Sigmoid colon (tissue), 7 donors: ENCODE measurements around the gene UST. TPM values are rescaled to one million over a fixed set of nuclear protein-coding genes. Genes with fewer than 3 reads are reported as not detected.

ENCODE experiments used
- DNase-seq: peaks from one replicate; pipeline ENCODE4 v3.0.0-alpha.2; 2019
- H3K27ac ChIP-seq, 4 donors: fragments of 200-600 bp; sonication (generic); one replicate each; pipeline ENCODE4 v1.5.1; 2016 to 2019; ENCODE audit warnings: mild to moderate bottlenecking in 1 of 4
- H3K27me3 ChIP-seq, 3 donors: fragments of 200-600 bp; sonication (generic); one replicate each; pipeline ENCODE4 v1.5.1; 2019; ENCODE audit warnings: mild to moderate bottlenecking in 1 of 3
- H3K36me3 ChIP-seq, 4 donors: fragments of 200-600 bp; sonication (generic); one replicate each; pipeline ENCODE4 v1.5.1; 2016 to 2019
- H3K4me1 ChIP-seq, 4 donors: fragments of 200-600 bp; sonication (generic); one replicate each; pipeline ENCODE4 v1.5.1; 2017 to 2019
- H3K4me3 ChIP-seq, 4 donors: fragments of 200-600 bp; sonication (generic); one replicate each; pipeline ENCODE4 v1.5.1; 2017 to 2019; ENCODE audit warnings: mild to moderate bottlenecking in 2 of 4, moderate library complexity in 1 of 4
- H3K9me3 ChIP-seq, 4 donors: fragments of 200-600 bp in 3 of 4; sonication (generic) in 3 of 4; one replicate each; pipeline versions ENCODE4 v1.5.1 to v1.6.1; 2013 to 2019
- EP300 ChIP-seq, 4 donors: sonication (generic); formaldehyde crosslinking; IDR thresholded peaks; one replicate each; pipeline ENCODE4 v1.6.1; 2017; ENCODE audit warnings: antibody characterized with exemption in 4 of 4
- POLR2A ChIP-seq, 2 donors: fragments of 450-650 bp; IDR thresholded peaks; one replicate each; pipeline ENCODE4 v1.6.1; 2016; ENCODE audit warnings: antibody characterized with exemption in 2 of 2, mild to moderate bottlenecking in 2 of 2, moderate library complexity in 2 of 2
- POLR2AphosphoS5 ChIP-seq, 4 donors: sonication (generic); formaldehyde crosslinking; IDR thresholded peaks; one replicate each; pipeline ENCODE4 v1.6.1; 2017; ENCODE audit warnings: antibody characterized with exemption in 4 of 4
- WGBS, 2 donors: extraction: QIAGEN DNeasy Blood & Tissue Kit; methylation state at CpG; one replicate each; pipeline ENCODE4 v1.1.7; 2013; 5-methylcytosine and 5-hydroxymethylcytosine counted together
- intact Hi-C: fragments of 100-400 bp; cut with DNase I; formaldehyde crosslinking; loops from one replicate; pipeline ENCODE4 v1.15.1; 2023
- polyA plus RNA-seq, 3 donors: library from polyadenylated mRNA; stranded (reverse); fragments of 200-250 nt; gene quantifications; one replicate each; pipeline ENCODE4 v1.2.3, GENCODE V29; 2013
- total RNA-seq, 4 donors: library from RNA; depleted of rRNA; stranded (reverse); fragments of >200 nt; gene quantifications; one replicate each; pipeline ENCODE4 v1.1.0, GENCODE V29; 2016
- TF ChIP-seq, protein P1 (sequence below), 4 experiments: fragments of 450-650 bp in 3 of 4; fragments of 200-600 bp in 1 of 4; IDR thresholded peaks; one replicate each; pipeline ENCODE4 v1.5.1; 2016 to 2019; ENCODE audit warnings: antibody characterized with exemption in 4 of 4, mild to moderate bottlenecking in 3 of 4, moderate library complexity in 2 of 4
- donor health status: healthy with polysubstance abuse.
- donor health status: Bipolar disorder and iron deficiency.
- donor health status: healthy.

The UST gene
- total and polyA plus RNA-seq, 7 donors = 0.46 to 35.2 (median 21.8) TPM

DNA sequence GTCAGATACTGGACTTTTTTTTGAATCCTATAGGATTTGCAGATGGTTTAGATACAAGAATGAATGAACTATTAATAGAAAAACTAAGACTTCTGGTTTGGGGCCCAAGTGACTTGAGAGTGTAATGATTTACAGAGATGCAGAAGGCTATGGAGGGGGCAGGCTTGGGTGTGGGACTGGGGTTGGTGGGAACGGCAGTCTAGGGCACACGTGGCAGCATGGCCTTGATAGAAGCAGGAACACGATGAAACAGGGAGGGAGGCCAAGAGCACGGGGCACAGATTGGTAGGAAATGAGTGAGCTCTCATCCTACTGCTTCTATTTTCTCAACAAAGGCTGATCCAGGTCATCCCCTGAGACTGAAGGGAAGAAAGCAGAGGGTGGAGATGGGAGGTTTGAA is 3.4 kb upstream of the UST start:
- H3K27ac ChIP-seq = no peak overlapping the region
- H3K36me3 ChIP-seq = no peaks in the 10 kb centered on the region
- H3K4me3 ChIP-seq = no peak overlapping the region
- H3K27me3 ChIP-seq = no peaks in the 10 kb centered on the region
- DNase-seq = no peak
- H3K9me3 ChIP-seq = no peaks in the 10 kb centered on the region
- 33 to 73% methylated on average over 4 of the region's 4 CpGs for WGBS, 2 donors
- intact Hi-C loops = no loop called here
- TF ChIP-seq, protein P1, sequence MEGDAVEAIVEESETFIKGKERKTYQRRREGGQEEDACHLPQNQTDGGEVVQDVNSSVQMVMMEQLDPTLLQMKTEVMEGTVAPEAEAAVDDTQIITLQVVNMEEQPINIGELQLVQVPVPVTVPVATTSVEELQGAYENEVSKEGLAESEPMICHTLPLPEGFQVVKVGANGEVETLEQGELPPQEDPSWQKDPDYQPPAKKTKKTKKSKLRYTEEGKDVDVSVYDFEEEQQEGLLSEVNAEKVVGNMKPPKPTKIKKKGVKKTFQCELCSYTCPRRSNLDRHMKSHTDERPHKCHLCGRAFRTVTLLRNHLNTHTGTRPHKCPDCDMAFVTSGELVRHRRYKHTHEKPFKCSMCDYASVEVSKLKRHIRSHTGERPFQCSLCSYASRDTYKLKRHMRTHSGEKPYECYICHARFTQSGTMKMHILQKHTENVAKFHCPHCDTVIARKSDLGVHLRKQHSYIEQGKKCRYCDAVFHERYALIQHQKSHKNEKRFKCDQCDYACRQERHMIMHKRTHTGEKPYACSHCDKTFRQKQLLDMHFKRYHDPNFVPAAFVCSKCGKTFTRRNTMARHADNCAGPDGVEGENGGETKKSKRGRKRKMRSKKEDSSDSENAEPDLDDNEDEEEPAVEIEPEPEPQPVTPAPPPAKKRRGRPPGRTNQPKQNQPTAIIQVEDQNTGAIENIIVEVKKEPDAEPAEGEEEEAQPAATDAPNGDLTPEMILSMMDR (IDR thresholded peaks at IDR 0.05) = no peak
- no peak for TF ChIP-seq POLR2A (IDR thresholded peaks at IDR 0.05)
- no peak for TF ChIP-seq POLR2AphosphoS5 (IDR thresholded peaks at IDR 0.05)
- TF ChIP-seq EP300 (IDR thresholded peaks at IDR 0.05) = no peak
- peaks cover 0 to 16% (median 7%) of the 10 kb centered on the region in 4 donors for H3K4me1 ChIP-seq

DNA sequence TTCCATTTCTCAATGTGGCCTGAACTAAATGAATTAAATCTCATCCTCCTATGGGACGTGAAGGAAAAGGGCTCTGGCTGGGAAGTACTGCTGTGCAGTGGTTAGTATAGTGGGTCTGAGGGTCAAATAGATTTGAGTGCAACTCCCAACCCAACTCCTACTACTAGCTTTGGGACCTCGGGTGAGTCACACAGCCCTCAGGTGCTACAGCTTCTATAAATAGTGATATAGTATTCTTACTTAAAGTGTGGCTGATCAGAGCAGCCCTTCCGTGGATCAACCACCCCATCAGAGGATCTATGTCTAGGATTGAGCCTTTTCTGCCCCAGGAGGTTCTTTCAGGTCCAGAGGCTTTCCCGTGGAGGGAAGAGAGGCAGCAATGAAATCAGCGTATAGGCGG is 904 bp upstream of the UST start:
- H3K27ac ChIP-seq = peak overlapping the region; percentile 88 to 98 (median 90)
- H3K4me1 ChIP-seq = peaks cover 0 to 25% (median 15%) of the 10 kb centered on the region in 4 donors
- H3K9me3 ChIP-seq = no peaks in the 10 kb centered on the region
- DNase-seq = no peak
- 14 to 20% methylated on average over 6 of the region's 6 CpGs for WGBS, 2 donors
- intact Hi-C loops = loop anchor here (2.0 to 5.0 kb wide), 3 partner anchors 134 to 205 kb away; no protein-coding TSS in a partner anchor
- no peaks in the 10 kb centered on the region for H3K27me3 ChIP-seq
- H3K4me3 ChIP-seq = peak overlapping the region; percentile 69 to 94 (median 92)
- no peaks in the 10 kb centered on the region for H3K36me3 ChIP-seq
- TF ChIP-seq EP300 (IDR thresholded peaks at IDR 0.05) (no peak), POLR2A (IDR thresholded peaks at IDR 0.05) (no peak)
- TF ChIP-seq, protein P1 (IDR thresholded peaks at IDR 0.05) = no peak

DNA sequence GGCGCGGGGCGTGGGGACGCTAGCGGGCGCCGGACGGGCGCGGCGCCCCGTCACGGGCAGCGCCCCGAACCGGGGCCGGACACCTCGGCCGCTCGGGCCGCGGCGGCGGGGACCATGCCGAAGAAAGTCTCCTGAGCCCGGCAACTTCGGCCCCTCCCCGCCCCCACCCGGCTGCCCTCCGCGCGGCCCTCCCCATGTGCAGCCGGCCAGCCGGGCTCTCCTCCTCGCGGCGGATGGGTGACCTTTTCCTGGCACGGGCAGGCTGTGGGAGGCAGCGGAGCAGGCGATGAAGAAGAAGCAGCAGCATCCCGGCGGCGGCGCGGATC is 278 bp downstream of the UST start:
- TF ChIP-seq, protein P1 (IDR thresholded peaks at IDR 0.05) = no peak
- TF ChIP-seq POLR2AphosphoS5 (IDR thresholded peaks at IDR 0.05) (no peak), EP300 (IDR thresholded peaks at IDR 0.05) (no peak), POLR2A (IDR thresholded peaks at IDR 0.05) (no peak)
- Histone ChIP-seq H3K9me3 (no peaks in the 10 kb centered on the region), H3K4me3 (peak overlapping the region; percentile 69 to 94 (median 92)), H3K4me1 (peaks cover 0 to 25% (median 15%) of the 10 kb centered on the region in 4 donors), H3K27me3 (no peaks in the 10 kb centered on the region), H3K36me3 (no peaks in the 10 kb centered on the region), H3K27ac (peak overlapping the region; percentile 88 to 98 (median 90))
- WGBS, 2 donors = 0% methylated on average over 45 of the region's 45 CpGs
- intact Hi-C loops = loop anchor here (2.0 to 5.0 kb wide), 3 partner anchors 135 to 204 kb away; no protein-coding TSS in a partner anchor
- peak; percentile 83 for DNase-seq

DNA sequence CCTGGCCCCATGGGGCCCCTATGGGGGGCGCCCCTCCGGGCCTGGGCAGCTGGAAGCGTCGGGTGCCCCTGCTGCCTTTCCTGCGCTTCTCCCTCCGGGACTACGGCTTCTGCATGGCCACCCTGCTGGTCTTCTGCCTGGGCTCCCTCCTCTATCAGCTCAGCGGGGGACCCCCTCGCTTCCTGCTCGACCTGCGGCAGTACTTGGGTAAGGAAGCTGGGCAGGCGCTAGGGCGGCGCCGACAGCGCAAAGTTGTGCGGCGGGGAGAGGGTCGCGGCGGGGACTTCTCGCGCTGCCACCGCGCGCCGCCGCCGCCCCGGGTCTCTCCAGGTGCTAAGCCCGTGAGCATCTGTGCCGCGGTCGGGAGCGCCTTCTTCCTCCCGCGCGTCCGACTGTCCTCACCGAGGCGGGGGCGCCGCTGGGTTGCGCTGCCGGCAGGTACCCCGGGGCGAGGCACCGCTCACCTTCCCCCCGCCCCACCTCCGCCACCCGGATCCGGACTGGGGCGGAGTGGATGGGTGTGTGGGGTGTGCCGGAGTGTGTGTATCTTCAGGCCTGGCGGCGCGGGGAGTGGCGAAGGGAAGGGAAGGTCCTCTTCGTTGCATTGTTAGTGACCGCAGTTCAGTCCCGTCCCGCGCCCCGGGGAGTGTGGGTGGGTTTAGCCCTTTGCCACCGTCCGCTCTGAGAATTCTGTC is 788 bp downstream of the UST start:
- Histone ChIP-seq H3K9me3 (no peaks in the 10 kb centered on the region), H3K27me3 (no peaks in the 10 kb centered on the region), H3K4me1 (peaks cover 0 to 25% (median 15%) of the 10 kb centered on the region in 4 donors), H3K27ac (peak overlapping the region; percentile 88 to 98 (median 90)), H3K4me3 (peak overlapping the region; percentile 69 to 94 (median 92)), H3K36me3 (no peaks in the 10 kb centered on the region)
- no peak for TF ChIP-seq EP300 (IDR thresholded peaks at IDR 0.05)
- peak in 2 of 4 donors; percentile 17 to 29 for TF ChIP-seq POLR2AphosphoS5 (IDR thresholded peaks at IDR 0.05)
- intact Hi-C loops = loop anchor here (2.0 to 5.0 kb wide), 3 partner anchors 135 to 203 kb away; no protein-coding TSS in a partner anchor
- 0% methylated on average over 66 of the region's 66 CpGs for WGBS, 2 donors
- peak; percentile 78 for DNase-seq

DNA sequence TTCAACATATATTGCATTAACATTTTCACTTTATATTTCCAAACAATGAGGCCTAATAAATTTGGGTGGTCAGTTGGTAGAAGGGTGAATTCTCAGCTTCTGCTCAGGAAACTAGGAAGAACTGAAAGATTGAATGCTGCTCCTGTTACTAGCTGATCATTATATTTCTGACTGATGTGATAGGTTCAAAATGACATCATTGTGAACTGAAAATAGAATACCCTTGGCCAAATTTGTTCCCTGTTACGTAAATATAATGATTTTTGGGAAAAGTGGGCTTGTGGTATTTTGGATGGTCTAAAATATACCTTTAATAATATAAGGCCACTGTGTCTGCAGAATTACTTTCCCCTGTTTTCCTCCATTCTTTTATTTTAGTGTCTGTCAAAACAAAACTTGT is 2.8 kb downstream of the UST start:
- no peak for TF ChIP-seq EP300 (IDR thresholded peaks at IDR 0.05)
- Histone ChIP-seq H3K9me3 (no peaks in the 10 kb centered on the region), H3K27ac (no peak overlapping the region), H3K36me3 (no peaks in the 10 kb centered on the region), H3K4me3 (no peak overlapping the region), H3K27me3 (no peaks in the 10 kb centered on the region), H3K4me1 (peaks cover 0 to 25% (median 15%) of the 10 kb centered on the region in 4 donors)
- 90 to 92% methylated on average over 1 of the region's 1 CpG for WGBS, 2 donors
- intact Hi-C loops = loop anchor here (5.0 kb wide), 3 partner anchors 137 to 172 kb away; no protein-coding TSS in a partner anchor
- no peak for DNase-seq
